8988T (cell line): ENCODE results near the gene GNAT3.

Experiments used
- DNase-seq: peaks from one replicate; pipeline ENCODE4 v3.0.0; 2011

The GNAT3 gene

GRCh38 chr7:80511964-80512363 is at the start of gene GNAT3:
TSS of gene GNAT3 (minus strand) at chr7:80512064. CDS start at chr7:80511926, 138 bp downstream.
- no peak for DNase-seq

GRCh38 chr7:80558116-80558515 is 46.3 kb upstream of the GNAT3 start:
- DNase-seq, result no peak

GRCh38 chr7:80552031-80552694 is 40.3 kb upstream of the GNAT3 start:
- no peak for DNase-seq

- DNase-seq, result no peak
Measured at GRCh38 chr7:80550005-80550404, 38.1 kb upstream of the GNAT3 start.

GRCh38 chr7:80548840-80549530 is 37.1 kb upstream of the GNAT3 start:
- no peak for DNase-seq

GRCh38 chr7:80542398-80542797 is 30.5 kb upstream of the GNAT3 start:
- DNase-seq, result no peak

GRCh38 chr7:80540836-80541235 is 29.0 kb upstream of the GNAT3 start:
- no peak for DNase-seq

GRCh38 chr7:80537091-80537490 is 25.2 kb upstream of the GNAT3 start:
- DNase-seq, result no peak

- no peak for DNase-seq
Measured at GRCh38 chr7:80536426-80536825, 24.6 kb upstream of the GNAT3 start.

GRCh38 chr7:80533287-80533686 is 21.4 kb upstream of the GNAT3 start:
- no peak for DNase-seq

- no peak for DNase-seq
Measured at GRCh38 chr7:80532153-80532552, 20.3 kb upstream of the GNAT3 start.

- DNase-seq, result no peak
Measured at GRCh38 chr7:80530136-80530535, 18.3 kb upstream of the GNAT3 start.

- DNase-seq, result no peak
Measured at GRCh38 chr7:80529362-80529761, 17.5 kb upstream of the GNAT3 start.

- no peak for DNase-seq
Measured at GRCh38 chr7:80528689-80529088, 16.8 kb upstream of the GNAT3 start.

GRCh38 chr7:80526472-80526871 is 14.6 kb upstream of the GNAT3 start:
- no peak for DNase-seq

GRCh38 chr7:80524693-80525092 is 12.8 kb upstream of the GNAT3 start:
- no peak for DNase-seq

GRCh38 chr7:80521809-80522208 is 9.9 kb upstream of the GNAT3 start:
- DNase-seq, result no peak

- no peak for DNase-seq
Measured at GRCh38 chr7:80520199-80520598, 8.3 kb upstream of the GNAT3 start.

GRCh38 chr7:80517282-80517747 is 5.5 kb upstream of the GNAT3 start:
- DNase-seq, result no peak

GRCh38 chr7:80515298-80515697 is 3.4 kb upstream of the GNAT3 start:
- DNase-seq, result no peak

GRCh38 chr7:80510021-80510420 is 1.8 kb downstream of the GNAT3 start:
- DNase-seq, result no peak

- DNase-seq, result no peak
Measured at GRCh38 chr7:80508440-80508839, 3.4 kb downstream of the GNAT3 start.

GRCh38 chr7:80505900-80506500 is 5.9 kb downstream of the GNAT3 start:
- DNase-seq, result no peak

GRCh38 chr7:80500325-80500724 is 11.5 kb downstream of the GNAT3 start:
- no peak for DNase-seq
